GM21825 (cell line): Measurements from ENCODE around the gene RPL21.
"Not testable (repeated sequence)": the region's sequence is repeated elsewhere in the genome, so short reads cannot be mapped to it uniquely, and the experiment has no call there.

Source experiments
- ATAC-seq: cut with Tn5 transposase; IDR thresholded peaks from one replicate; pipeline ENCODE4 v1.9.1; 2021; ENCODE audit warnings: mild to moderate bottlenecking, moderate library complexity; ENCODE audit not compliant: unreplicated experiment

The RPL21 gene

GRCh38 chr13:27283906-27284493, 32.6 kb downstream of the RPL21 start:
- no peak for ATAC-seq

GRCh38 chr13:27288392-27288791, 37.0 kb downstream of the RPL21 start:
- no peak for ATAC-seq

GRCh38 chr13:27289011-27289665, 37.8 kb downstream of the RPL21 start:
- ATAC-seq = no peak

- no peak for ATAC-seq
These were observed 39.4 kb downstream of the RPL21 start for GRCh38 chr13:27290715-27291114.

GRCh38 chr13:27291967-27292366, 40.6 kb downstream of the RPL21 start:
- not testable (repeated sequence) for ATAC-seq

GRCh38 chr13:27293076-27293691, 41.8 kb downstream of the RPL21 start:
- ATAC-seq = no peak

- no peak for ATAC-seq
These were observed 42.6 kb downstream of the RPL21 start for GRCh38 chr13:27293873-27294515.

- no peak for ATAC-seq
These were observed 43.7 kb downstream of the RPL21 start for GRCh38 chr13:27295096-27295495.

GRCh38 chr13:27295660-27296059, 44.3 kb downstream of the RPL21 start:
- no peak for ATAC-seq

GRCh38 chr13:27296496-27296895, 45.1 kb downstream of the RPL21 start:
- ATAC-seq = no peak

- no peak for ATAC-seq
These were observed 47.5 kb downstream of the RPL21 start for GRCh38 chr13:27298849-27299248.

- ATAC-seq = not testable (repeated sequence)
These were observed 49.0 kb downstream of the RPL21 start for GRCh38 chr13:27300406-27300805.

GRCh38 chr13:27300941-27301586, 49.7 kb downstream of the RPL21 start:
- no peak for ATAC-seq

- no peak for ATAC-seq
These were observed 51.4 kb downstream of the RPL21 start for GRCh38 chr13:27302643-27303262.

GRCh38 chr13:27304099-27304498, 52.7 kb downstream of the RPL21 start:
- no peak for ATAC-seq

GRCh38 chr13:27304611-27305010, 53.3 kb downstream of the RPL21 start:
- no peak for ATAC-seq
